GM21717 (cell line): ENCODE measurements around the gene ACYP2.
A peak's percentile ranks its signal among the peaks of the same experiment; 100 is the strongest.
"Not testable (repeated sequence)": the region's sequence is repeated elsewhere in the genome, so short reads cannot be mapped to it uniquely, and the experiment has no call there.

Experiments
- ATAC-seq: cut with Tn5 transposase; IDR thresholded peaks from one replicate; pipeline ENCODE4 v1.9.1; 2021; ENCODE audit warnings: mild to moderate bottlenecking, moderate library complexity; ENCODE audit not compliant: unreplicated experiment

ACYP2 gene

DNA sequence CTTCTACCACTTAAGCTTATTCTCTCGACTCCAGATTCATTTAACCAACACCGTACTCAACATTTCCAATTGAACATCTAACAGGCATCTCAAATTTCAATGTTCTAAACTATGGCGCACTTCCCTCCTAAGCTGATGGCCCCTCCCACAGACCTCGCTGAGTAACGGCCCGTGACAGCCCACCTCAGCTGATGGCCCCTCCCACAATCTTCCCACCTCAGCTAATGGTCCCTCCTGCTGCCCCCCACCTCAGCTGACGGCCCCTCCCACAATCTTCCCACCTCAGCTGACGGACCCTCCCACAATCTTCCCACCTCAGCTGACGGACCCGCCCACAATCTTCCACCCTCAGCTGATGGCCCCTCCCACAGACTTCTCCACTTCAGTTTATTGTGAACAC is 197.7 kb downstream of the ACYP2 start:
- no peak for ATAC-seq

DNA sequence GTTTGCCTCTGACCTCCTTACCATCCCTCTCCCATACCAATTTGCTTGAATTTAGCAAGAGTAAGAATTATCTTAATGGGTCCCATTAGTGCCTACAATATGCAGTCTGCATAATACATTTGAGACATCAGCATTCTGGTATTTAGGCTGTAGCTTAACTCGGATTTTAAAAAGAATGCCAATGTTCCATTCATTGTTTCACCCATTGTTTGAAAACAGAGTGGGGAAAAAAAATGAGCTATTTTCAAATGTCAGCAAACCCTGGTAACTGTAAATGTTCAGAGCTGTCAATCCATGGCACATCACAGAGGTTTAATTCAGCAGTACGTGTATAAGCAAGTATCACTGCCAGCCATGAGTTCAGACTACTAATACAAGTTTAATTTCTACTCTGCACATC is 202.6 kb downstream of the ACYP2 start:
- no peak for ATAC-seq

DNA sequence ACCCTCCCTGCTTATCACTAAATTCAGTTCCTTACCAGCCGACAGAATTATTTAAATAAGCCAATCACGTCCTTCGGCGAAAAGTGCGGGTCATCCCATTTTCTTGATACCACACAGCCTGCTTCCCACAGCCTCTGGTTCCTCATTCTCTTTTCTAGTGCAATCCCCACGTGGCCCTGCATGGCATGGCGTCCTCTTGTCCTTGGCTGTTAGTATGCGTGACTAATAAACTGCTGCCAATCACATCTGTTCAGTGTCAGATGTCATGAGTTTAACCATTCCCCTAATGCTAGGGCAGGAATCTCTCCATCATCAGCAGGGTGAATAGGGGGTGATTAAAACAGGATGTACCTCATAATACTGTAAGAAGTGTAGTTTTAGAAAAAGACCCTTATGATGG is 203.4 kb downstream of the ACYP2 start:
- no peak for ATAC-seq

DNA sequence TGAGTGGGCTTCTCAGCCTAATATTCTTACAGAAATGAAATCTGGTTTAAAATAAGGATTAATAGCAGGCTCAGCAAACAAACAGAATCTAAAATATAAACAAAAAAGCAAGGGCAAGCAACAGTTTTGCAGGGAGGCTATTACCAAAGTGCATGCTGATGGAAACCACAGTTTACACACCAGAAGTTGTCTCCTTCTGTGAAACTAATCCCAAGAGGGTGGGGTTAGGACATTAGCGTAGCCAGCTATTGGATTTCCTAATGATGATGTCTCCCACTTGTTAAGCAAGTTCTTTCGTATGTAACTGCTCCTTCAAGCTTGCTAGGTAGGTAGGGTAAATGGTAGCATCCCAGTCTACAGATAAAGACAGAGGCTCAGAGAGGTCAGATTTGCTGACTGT is 205.6 kb downstream of the ACYP2 start:
- no peak for ATAC-seq

DNA sequence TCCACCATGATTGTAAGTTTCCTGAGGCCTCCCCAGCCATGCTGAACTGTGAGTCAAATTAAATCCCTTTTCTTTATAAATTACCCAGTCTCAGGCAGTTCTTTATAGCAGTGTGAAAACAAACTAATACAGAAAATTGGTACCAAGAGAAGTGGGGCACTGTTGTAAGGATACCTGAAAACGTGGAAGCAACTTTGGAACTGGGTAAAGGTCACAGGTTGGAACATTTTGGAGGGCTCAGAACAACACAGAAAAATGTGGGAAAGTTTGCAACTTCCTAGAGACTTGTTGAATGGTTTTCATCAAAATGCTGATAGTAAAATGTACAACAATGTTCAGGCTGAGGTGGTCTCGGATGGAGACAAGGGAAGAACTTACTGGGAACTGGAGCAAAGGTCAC is 209.1 kb downstream of the ACYP2 start:
- ATAC-seq: not testable (repeated sequence)

GRCh38 chr2:54325148-54325547 is 209.7 kb downstream of the ACYP2 start:
- no peak for ATAC-seq

- ATAC-seq: no peak
Measured at GRCh38 chr2:54329482-54330161, 214.2 kb downstream of the ACYP2 start.

DNA sequence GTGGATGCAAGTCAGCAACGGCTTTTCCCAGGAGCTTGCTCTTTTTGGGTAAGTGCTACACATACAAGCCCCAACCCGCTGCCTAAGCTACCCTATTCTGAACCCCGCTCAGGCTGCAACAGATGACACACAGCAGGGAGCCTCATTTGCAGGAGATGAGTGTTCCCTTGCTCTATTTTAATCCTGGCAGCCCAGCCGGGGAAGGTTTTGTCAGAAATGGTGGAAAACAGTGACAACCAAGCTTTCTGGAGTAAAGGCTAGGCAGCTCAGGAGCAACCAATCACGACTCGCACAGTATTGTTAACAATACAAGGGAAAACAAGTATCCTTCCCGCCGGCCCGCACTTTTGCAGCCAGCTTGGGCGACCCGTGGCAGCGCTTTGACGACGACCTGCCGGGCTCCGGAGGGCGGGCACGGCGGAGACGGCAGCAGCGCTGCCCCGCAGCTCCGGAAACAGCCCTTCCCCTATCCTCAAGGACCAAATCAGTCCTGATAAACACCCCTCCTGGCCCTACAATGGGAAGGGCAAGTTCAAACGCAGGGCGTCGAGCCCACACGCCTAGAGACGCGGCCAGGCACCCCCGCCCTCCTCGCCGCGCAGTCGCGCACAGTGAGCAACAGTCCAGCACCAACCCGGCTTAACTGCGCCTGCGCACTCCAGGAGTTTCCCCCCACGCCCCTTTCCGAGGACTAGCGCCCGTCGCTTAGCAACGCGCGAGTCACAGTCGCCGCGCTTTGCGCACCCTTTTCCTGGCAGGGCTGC is 214.9 kb downstream of the ACYP2 start:
- ATAC-seq: peak; percentile 98

- peak; percentile 29 for ATAC-seq
Measured at GRCh38 chr2:54330926-54331835, 215.8 kb downstream of the ACYP2 start.

DNA sequence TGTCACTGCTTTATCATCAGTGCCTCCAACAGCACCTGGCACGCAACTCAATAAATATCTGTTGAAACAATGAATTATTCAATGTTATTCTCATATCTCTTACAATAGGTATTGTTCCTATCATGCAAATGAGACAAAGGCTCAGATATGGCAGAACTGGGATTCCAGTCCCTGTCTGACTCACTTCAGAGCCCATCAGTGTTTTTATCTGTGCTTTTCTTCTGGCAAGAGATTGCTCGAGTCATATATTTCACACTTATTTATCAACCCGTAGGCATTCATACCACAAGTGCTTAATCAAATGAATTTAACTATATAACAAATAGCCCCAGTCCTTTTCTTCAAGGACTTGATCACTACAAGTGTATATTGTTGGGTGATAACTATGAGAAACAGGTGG is 217.0 kb downstream of the ACYP2 start:
- no peak for ATAC-seq

- no peak for ATAC-seq
Measured at GRCh38 chr2:54336136-54336976, 220.9 kb downstream of the ACYP2 start.

- no peak for ATAC-seq
Measured at GRCh38 chr2:54336977-54337255, 221.5 kb downstream of the ACYP2 start.

DNA sequence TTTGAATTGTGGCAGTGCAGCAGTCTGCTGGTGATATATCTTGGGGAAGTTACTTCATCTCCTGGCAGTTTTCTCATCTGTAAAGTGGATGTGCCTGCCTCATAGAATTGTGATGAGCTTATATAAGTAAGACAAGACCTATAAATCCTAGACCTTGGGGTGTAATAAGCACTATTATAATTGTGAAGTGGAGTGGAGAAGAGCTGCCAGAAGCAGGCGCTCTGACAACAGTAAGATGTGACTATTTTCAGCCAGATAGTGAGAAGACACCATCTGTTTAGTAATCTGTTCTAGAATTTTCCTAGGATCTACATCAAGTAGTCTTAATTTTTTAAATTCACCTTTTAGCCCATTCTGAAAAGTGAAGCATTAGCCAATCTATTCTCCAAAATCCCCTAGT is 226.2 kb downstream of the ACYP2 start:
- ATAC-seq: no peak

DNA sequence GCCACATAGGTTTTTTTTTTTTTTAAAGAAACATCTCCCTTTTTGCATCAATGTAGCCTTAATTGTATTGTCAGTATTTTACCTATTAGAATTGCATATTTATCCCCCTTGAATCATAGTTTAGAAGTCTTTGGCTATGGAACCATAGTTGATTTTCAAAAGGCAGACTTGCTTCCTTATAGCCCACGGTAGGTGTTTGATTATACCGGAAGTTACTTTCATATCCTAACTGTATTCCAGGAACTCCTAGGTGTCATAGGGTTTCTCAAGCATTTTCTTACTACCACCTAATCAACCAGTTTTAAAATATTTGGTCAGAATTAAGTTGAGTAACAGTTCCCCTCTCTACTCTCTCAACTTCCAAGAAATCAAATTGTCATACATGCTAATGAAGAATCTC is 227.2 kb downstream of the ACYP2 start:
- no peak for ATAC-seq

DNA sequence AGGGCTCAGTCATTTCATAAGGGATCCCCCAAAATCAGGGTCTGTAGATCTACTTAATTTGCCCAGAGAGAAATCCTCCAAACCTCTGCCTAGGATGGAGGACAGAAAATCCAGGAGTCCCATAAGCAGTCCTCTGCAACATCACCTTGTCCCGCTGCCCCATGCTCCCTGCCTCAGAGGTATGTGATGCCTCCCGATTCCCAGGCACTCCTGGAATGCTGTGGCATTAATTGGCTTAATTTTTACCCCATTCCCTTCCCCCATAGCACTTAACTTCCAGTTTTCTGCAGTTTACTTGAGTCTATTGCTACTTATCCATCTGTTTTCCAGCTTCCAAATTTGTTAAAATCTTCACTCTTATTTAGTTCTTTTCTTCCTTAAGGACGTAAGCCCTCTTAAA is 232.2 kb downstream of the ACYP2 start:
- no peak for ATAC-seq

DNA sequence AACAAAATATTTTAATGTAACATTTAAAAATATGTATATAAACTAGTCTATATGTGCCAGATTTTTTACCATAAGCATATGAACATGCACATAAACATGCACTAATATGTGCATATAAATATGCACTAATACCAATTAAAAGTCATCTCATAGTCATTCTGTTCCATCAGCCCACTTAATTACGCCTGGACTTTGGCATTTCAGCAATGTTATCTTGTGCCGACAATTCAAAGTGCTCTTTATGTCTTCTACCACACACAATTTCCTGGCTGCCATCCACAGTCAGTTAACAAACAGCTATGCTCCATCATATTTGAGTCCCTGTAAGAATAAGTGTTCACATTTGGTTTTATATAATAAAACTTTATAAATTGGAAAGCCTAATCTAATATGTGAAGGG is 233.2 kb downstream of the ACYP2 start:
- ATAC-seq: no peak

DNA sequence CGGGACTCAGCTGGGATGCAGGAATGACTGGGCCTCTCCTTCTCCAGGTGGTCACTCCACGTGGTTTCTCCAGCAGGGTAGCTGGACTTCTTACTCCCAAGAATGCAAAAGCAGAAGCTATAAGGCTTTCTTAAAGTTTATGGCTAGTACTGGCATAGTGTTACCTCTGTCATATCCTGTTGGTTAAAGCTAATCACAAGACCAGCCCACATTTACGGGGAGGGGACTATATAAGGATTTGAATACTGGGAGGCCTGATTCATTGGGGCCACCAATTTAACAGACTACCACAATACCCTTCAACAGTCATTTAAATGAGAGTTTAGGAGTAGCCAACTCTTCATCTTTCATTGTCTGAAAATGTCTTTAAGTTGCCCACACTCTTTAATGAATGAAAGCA is 235.0 kb downstream of the ACYP2 start:
- no peak for ATAC-seq

GRCh38 chr2:54353216-54353615 is 237.8 kb downstream of the ACYP2 start:
- no peak for ATAC-seq
